AG10803 (cell line): ENCODE results near the gene MRAP2.
A peak's percentile ranks its signal among the peaks of the same experiment; 100 is the strongest.

Experiments
- DNase-seq: peaks from one replicate; pipeline ENCODE4 v3.0.0; 2010; ENCODE audit warnings: low read depth
- H3K4me3 ChIP-seq: 2 replicates; pipeline ENCODE4 v1.5.1; 2011; ENCODE audit warnings: mild to moderate bottlenecking, low read length, control low read depth
- TF ChIP-seq, protein P1 (sequence below): conservative IDR thresholded peaks from 2 replicates; pipeline ENCODE4 v1.5.1; 2011; ENCODE audit warnings: mild to moderate bottlenecking, low read length, control low read depth, inconsistent platforms

MRAP2 gene

DNA sequence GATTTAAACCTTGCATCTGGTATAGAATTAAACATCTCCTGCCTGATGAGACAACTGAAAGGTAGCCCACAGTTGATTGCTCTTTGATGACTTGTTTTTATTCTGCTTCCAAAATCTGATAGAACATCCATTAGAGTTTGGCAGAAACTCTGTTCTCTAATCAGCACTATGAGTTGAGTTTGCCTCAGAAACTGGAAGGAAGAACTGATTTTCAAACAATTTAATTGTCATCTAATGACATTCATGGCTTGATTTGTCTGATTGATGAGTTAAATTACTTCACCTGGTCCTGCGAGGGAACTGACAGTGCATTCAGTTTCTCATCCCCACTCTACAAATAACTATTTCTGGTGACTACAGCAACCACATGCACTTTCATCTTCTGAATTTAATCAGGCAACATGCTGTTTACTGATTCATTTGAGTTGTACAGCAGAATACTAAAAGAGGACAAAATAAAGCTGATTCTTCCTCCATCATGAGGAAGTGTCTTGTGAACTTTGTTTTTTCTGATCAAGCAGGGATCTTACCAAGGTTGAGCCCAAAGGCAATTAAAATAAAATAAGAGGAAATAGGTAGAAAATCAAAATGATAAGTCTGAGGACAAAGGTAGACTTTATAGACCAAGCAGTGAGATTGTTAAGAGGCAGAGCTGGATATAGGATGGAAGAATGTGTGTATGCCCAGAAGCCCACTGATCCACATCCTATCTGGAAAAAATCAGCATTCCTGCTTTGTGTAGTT is 15.7 kb upstream of the MRAP2 start:
- H3K4me3 ChIP-seq: no peak overlapping the region
- no peak for DNase-seq
- TF ChIP-seq, protein P1, sequence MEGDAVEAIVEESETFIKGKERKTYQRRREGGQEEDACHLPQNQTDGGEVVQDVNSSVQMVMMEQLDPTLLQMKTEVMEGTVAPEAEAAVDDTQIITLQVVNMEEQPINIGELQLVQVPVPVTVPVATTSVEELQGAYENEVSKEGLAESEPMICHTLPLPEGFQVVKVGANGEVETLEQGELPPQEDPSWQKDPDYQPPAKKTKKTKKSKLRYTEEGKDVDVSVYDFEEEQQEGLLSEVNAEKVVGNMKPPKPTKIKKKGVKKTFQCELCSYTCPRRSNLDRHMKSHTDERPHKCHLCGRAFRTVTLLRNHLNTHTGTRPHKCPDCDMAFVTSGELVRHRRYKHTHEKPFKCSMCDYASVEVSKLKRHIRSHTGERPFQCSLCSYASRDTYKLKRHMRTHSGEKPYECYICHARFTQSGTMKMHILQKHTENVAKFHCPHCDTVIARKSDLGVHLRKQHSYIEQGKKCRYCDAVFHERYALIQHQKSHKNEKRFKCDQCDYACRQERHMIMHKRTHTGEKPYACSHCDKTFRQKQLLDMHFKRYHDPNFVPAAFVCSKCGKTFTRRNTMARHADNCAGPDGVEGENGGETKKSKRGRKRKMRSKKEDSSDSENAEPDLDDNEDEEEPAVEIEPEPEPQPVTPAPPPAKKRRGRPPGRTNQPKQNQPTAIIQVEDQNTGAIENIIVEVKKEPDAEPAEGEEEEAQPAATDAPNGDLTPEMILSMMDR: no peak

DNA sequence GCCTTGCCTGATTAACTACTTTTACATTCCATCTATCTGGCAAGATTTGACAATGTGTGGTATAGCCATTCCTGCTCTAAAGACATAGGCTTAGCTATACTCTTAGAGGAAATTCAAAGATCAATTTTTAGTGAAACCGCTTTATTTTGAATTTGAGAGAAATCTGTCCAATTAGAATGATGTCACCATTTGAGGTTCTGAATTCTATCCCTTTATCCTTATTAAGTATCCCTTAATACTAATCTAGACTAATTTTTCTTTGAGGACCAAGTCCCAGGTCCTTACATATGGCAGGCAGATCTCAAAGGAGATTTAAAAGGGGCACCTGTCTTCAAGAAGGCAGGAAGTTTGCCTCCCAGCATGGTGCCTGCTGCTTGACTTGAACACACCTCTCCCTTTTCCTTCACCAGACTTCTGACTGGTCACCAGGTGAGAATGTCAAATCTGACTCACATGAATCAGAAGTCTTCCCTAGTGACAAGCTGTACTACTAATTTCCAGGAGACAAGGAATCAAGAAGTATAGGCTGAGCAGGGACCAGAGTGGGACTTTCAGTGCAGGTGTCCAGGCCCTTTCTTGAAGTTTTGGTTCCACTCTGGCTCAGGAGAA is 15.0 kb upstream of the MRAP2 start:
- TF ChIP-seq, protein P1: no peak
- no peak overlapping the region for H3K4me3 ChIP-seq
- DNase-seq: no peak

DNA sequence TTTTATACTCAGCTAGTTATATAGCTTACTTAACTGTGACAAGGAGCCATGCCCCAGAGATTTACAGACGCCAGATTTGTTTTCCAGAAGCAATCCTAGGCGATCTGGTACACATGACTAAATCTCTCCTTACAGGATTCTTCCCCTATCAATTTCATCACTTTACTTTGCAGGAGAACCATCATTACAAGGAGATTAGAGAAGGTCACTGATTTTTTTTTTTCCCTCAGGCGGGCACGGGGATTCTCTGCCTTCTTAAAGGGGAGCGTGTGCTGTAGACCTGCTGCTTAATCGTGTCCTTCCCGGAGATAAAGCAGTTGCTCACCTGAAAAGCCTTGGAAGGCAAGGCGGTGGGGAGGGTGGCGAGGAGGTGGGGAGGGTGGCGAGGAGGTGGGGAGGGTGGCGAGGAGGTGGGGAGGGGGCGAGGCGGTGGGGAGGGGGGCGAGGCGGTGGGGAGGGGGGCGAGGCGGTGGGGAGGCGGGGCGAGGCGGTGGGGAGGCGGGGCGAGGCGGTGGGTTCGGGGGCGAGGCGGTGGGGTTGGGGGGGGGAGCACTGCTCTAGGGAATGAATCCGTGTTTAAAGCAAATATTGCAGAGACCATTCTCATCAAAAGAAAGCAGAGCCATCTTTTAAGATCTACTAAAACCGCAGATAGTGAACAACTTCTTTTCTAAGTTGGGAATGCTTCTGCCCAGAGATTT is 14.3 kb upstream of the MRAP2 start:
- TF ChIP-seq, protein P1: no peak
- H3K4me3 ChIP-seq: no peak overlapping the region
- no peak for DNase-seq

DNA sequence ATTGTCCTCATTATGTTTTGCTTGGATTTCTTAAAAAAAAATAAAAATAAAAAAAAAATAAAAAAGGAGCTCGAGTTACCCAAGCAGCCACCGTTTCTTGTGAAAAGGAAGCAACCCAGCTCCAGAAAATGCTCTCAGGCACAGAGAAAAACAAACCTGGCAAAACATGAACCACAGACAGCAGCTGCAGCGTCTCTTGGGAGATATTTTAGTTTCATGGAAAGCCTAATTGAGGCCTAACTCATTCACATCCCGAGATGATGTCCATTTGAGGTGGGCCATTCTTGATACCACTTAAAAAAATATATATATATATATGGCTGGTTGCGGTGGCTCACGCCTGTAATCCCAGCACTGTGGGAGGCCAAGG is 13.7 kb upstream of the MRAP2 start:
- no peak overlapping the region for H3K4me3 ChIP-seq
- TF ChIP-seq, protein P1: no peak
- DNase-seq: no peak

DNA sequence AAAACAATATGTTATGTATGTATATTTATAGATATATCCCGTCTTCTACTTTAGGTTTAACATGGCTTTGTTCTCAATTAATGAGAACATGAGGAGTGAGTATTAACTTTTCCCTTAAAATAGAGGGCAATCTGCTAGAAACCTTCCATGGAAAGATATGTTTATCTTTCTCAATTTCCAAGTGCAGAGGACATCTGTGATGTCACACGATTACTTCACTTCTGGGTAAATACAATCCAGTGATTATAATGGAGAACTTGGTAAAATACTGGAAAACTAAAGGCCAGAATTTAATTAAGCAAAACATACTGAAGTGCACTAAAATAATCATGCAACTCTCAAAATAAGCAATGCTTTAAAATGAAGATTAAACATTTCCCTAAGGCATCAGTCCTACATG is 11.9 kb upstream of the MRAP2 start:
- no peak overlapping the region for H3K4me3 ChIP-seq
- TF ChIP-seq, protein P1: no peak
- DNase-seq: no peak

DNA sequence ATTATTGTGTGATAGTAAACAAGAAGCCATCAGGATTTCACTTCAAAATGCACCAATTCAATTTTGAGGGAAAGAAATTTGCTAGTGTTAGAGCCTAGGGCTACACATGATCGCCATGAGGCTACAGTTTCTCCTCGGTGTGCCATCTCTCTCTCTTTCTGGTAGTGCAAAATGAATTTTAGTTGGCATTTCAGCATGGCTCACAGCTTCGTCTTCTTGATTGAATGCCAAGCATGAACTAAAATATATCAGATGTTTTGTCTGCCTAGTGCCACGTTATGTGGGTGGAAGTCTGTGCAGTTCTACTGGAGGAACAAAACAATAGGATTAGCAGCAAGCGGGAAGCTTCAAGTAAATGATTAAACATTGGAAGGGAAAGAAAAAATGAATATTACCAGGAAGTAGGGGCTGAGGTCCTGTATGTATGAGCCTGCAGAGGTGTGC is 6.8 kb upstream of the MRAP2 start:
- TF ChIP-seq, protein P1: no peak
- H3K4me3 ChIP-seq: no peak overlapping the region
- peak; percentile 12 for DNase-seq
